NCI-H2196 (cell line): ENCODE data around the gene MRPL12.
"Not testable (repeated sequence)": the region's sequence is repeated elsewhere in the genome, so short reads cannot be mapped to it uniquely, and the experiment has no call there.

Source experiments
- DNase-seq: peaks from one replicate; lab custom pipeline; 2025; ENCODE audit not compliant: unreplicated experiment; lab: John Stamatoyannopoulos, UW

MRPL12 gene

GRCh38 chr17:81737947-81738800 lies 35.0 kb downstream of the MRPL12 start:
- no peak for DNase-seq

GRCh38 chr17:81738801-81739393 lies 35.7 kb downstream of the MRPL12 start:
- no peak for DNase-seq

GRCh38 chr17:81739593-81739992 lies 36.4 kb downstream of the MRPL12 start:
- DNase-seq: not testable (repeated sequence)

- DNase-seq: no peak
Observed at GRCh38 chr17:81740395-81740961, 37.3 kb downstream of the MRPL12 start.

- no peak for DNase-seq
Observed at GRCh38 chr17:81741049-81741593, 38.0 kb downstream of the MRPL12 start.

- no peak for DNase-seq
Observed at GRCh38 chr17:81741594-81742452, 38.7 kb downstream of the MRPL12 start.
